Measurements from ENCODE around the gene KLHL29.
"Not testable (repeated sequence)": the region's sequence is repeated elsewhere in the genome, so short reads cannot be mapped to it uniquely, and the experiment has no call there.

Gene KLHL29

GRCh38 chr2:23706613-23707078 is 321.7 kb downstream of the KLHL29 start:
- DNase-seq: no peak

- no peak for DNase-seq
Measured at GRCh38 chr2:23707096-23707495, 322.1 kb downstream of the KLHL29 start.

GRCh38 chr2:23708771-23709170 is 323.8 kb downstream of the KLHL29 start:
- no peak for DNase-seq

- DNase-seq: no peak
Measured at GRCh38 chr2:23709311-23709710, 324.3 kb downstream of the KLHL29 start.

GRCh38 chr2:23711979-23712755 is 327.2 kb downstream of the KLHL29 start:
- DNase-seq: no peak

- no peak for DNase-seq
Measured at GRCh38 chr2:23712756-23713151, 327.8 kb downstream of the KLHL29 start.

- DNase-seq: peak; percentile 40
Measured at GRCh38 chr2:23713351-23713750, 328.4 kb downstream of the KLHL29 start.

- no peak for DNase-seq
Measured at GRCh38 chr2:23718931-23719700, 334.1 kb downstream of the KLHL29 start.

- DNase-seq: no peak
Measured at GRCh38 chr2:23719716-23720115, 334.7 kb downstream of the KLHL29 start.

- no peak for DNase-seq
Measured at GRCh38 chr2:23720705-23721453, 335.9 kb downstream of the KLHL29 start.

GRCh38 chr2:23721454-23721826 is 336.5 kb downstream of the KLHL29 start:
- DNase-seq: no peak

GRCh38 chr2:23722255-23722654 is 337.3 kb downstream of the KLHL29 start:
- no peak for DNase-seq

- not testable (repeated sequence) for DNase-seq
Measured at GRCh38 chr2:23723029-23723428, 338.1 kb downstream of the KLHL29 start.

GRCh38 chr2:23734416-23734815 is 349.4 kb downstream of the KLHL29 start:
- no peak for DNase-seq

GRCh38 chr2:23736783-23737182 is 351.8 kb downstream of the KLHL29 start:
- not testable (repeated sequence) for DNase-seq

- DNase-seq: no peak
Measured at GRCh38 chr2:23745068-23745725, 360.2 kb downstream of the KLHL29 start.

- no peak for DNase-seq
Measured at GRCh38 chr2:23745726-23746105, 360.7 kb downstream of the KLHL29 start.

- no peak for DNase-seq
Measured at GRCh38 chr2:23746141-23746863, 361.3 kb downstream of the KLHL29 start.

- DNase-seq: no peak
Measured at GRCh38 chr2:23751747-23752265, 366.8 kb downstream of the KLHL29 start.

GRCh38 chr2:23753291-23754010 is 368.5 kb downstream of the KLHL29 start:
- DNase-seq: no peak

GRCh38 chr2:23754970-23755369 is 370.0 kb downstream of the KLHL29 start:
- DNase-seq: no peak
